Tibial nerve (tissue), 3 donors: ENCODE results near the gene NUDT4B.
"Not testable (repeated sequence)": the region's sequence is repeated elsewhere in the genome, so short reads cannot be mapped to it uniquely, and the experiment has no call there.

Experiments used
- POLR2A ChIP-seq, 2 donors: fragments of 450-650 bp; IDR thresholded peaks; one replicate each; pipeline ENCODE4 v1.6.1; 2017; ENCODE audit warnings: antibody characterized with exemption in 2 of 2, mild to moderate bottlenecking in 2 of 2, moderate library complexity in 2 of 2
- TF ChIP-seq, protein P1 (sequence below), 5 experiments: fragments of 200-600 bp in 3 of 5; fragments of 450-650 bp in 2 of 5; sonication (generic) in 3 of 5; IDR thresholded peaks; one replicate each; pipeline ENCODE4 v1.5.1; 2016 to 2019; ENCODE audit warnings: antibody characterized with exemption in 5 of 5, mild to moderate bottlenecking in 3 of 5, moderate library complexity in 2 of 5

DNA sequence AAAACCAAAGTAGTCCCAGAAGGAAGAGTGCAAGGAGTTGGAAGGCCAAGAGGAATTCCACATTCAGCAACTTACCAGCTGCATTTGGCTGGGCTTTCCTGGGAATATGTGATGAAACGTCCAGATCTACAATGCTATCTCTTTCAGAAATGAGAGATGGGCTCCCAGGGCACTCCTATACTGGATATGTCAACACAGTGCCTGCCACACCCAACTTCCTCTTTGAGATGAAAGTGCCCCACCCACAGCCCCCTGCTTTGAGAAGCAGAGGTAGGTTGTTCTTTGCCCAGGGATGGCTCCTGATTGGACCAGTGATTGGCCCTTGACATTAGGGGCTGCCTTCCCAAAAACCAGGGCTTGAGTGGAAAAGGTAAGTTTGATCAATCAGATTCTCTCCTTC, 36.2 kb upstream of the NUDT4B start:
- TF ChIP-seq POLR2A (IDR thresholded peaks at IDR 0.05): not testable (repeated sequence)
- TF ChIP-seq, protein P1, sequence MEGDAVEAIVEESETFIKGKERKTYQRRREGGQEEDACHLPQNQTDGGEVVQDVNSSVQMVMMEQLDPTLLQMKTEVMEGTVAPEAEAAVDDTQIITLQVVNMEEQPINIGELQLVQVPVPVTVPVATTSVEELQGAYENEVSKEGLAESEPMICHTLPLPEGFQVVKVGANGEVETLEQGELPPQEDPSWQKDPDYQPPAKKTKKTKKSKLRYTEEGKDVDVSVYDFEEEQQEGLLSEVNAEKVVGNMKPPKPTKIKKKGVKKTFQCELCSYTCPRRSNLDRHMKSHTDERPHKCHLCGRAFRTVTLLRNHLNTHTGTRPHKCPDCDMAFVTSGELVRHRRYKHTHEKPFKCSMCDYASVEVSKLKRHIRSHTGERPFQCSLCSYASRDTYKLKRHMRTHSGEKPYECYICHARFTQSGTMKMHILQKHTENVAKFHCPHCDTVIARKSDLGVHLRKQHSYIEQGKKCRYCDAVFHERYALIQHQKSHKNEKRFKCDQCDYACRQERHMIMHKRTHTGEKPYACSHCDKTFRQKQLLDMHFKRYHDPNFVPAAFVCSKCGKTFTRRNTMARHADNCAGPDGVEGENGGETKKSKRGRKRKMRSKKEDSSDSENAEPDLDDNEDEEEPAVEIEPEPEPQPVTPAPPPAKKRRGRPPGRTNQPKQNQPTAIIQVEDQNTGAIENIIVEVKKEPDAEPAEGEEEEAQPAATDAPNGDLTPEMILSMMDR (IDR thresholded peaks at IDR 0.05): not testable (repeated sequence)
